Activated CD8-positive, alpha-beta memory T cell treated with anti-CD3 and anti-CD28 coated beads, Interleukin-2, amount 50 U/mL, for 1 hour (primary cell): ENCODE results near the gene ZNF282.
A peak's percentile ranks its signal among the peaks of the same experiment; 100 is the strongest.

Experiments
- DNase-seq: peaks from one replicate; pipeline ENCODE4 v3.0.0-alpha.2; 2020; ENCODE audit errors: extremely low read depth

ZNF282 gene

GRCh38 chr7:149195180-149196150 lies at the start of gene ZNF282:
Gene ZNF282 (plus strand): TSS chr7:149195546. CDS start chr7:149195590, 44 bp downstream.
- DNase-seq: peak; percentile 18

GRCh38 chr7:149147072-149147751 lies 48.1 kb upstream of the ZNF282 start, which contains the start of gene ZNF398:
Gene ZNF398 (plus strand): TSS chr7:149147453. CDS start chr7:149147743, 290 bp downstream.
- DNase-seq: peak; percentile 47

GRCh38 chr7:149147752-149148653 lies 47.3 kb upstream of the ZNF282 start:
- DNase-seq: peak; percentile 26

- no peak for DNase-seq
Observed at GRCh38 chr7:149150981-149151380, 44.4 kb upstream of the ZNF282 start.

- DNase-seq: no peak
Observed at GRCh38 chr7:149153346-149153745, 42.0 kb upstream of the ZNF282 start.

- no peak for DNase-seq
Observed at GRCh38 chr7:149154056-149154455, 41.3 kb upstream of the ZNF282 start.

GRCh38 chr7:149156898-149157297 lies 38.4 kb upstream of the ZNF282 start:
- no peak for DNase-seq

GRCh38 chr7:149161241-149161848 lies 34.0 kb upstream of the ZNF282 start:
- DNase-seq: no peak

GRCh38 chr7:149166142-149166541 lies 29.2 kb upstream of the ZNF282 start:
- DNase-seq: no peak

GRCh38 chr7:149166630-149167352 lies 28.6 kb upstream of the ZNF282 start:
- no peak for DNase-seq

GRCh38 chr7:149171892-149172533 lies 23.3 kb upstream of the ZNF282 start:
- no peak for DNase-seq

GRCh38 chr7:149172534-149172920 lies 22.8 kb upstream of the ZNF282 start:
- no peak for DNase-seq

GRCh38 chr7:149175150-149175549 lies 20.2 kb upstream of the ZNF282 start:
- no peak for DNase-seq

- no peak for DNase-seq
Observed at GRCh38 chr7:149179241-149179640, 16.1 kb upstream of the ZNF282 start.

- DNase-seq: no peak
Observed at GRCh38 chr7:149180722-149181449, 14.5 kb upstream of the ZNF282 start.

GRCh38 chr7:149181450-149181790 lies 13.9 kb upstream of the ZNF282 start:
- DNase-seq: no peak

GRCh38 chr7:149184274-149184673 lies 11.1 kb upstream of the ZNF282 start:
- no peak for DNase-seq

- no peak for DNase-seq
Observed at GRCh38 chr7:149188213-149188612, 7.1 kb upstream of the ZNF282 start.

GRCh38 chr7:149188637-149189259 lies 6.6 kb upstream of the ZNF282 start:
- no peak for DNase-seq
